ENCODE measurements around the gene SLC22A8.
"Not testable (repeated sequence)": the region's sequence is repeated elsewhere in the genome, so short reads cannot be mapped to it uniquely, and the experiment has no call there.

SLC22A8 gene, protein sequence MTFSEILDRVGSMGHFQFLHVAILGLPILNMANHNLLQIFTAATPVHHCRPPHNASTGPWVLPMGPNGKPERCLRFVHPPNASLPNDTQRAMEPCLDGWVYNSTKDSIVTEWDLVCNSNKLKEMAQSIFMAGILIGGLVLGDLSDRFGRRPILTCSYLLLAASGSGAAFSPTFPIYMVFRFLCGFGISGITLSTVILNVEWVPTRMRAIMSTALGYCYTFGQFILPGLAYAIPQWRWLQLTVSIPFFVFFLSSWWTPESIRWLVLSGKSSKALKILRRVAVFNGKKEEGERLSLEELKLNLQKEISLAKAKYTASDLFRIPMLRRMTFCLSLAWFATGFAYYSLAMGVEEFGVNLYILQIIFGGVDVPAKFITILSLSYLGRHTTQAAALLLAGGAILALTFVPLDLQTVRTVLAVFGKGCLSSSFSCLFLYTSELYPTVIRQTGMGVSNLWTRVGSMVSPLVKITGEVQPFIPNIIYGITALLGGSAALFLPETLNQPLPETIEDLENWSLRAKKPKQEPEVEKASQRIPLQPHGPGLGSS

DNA sequence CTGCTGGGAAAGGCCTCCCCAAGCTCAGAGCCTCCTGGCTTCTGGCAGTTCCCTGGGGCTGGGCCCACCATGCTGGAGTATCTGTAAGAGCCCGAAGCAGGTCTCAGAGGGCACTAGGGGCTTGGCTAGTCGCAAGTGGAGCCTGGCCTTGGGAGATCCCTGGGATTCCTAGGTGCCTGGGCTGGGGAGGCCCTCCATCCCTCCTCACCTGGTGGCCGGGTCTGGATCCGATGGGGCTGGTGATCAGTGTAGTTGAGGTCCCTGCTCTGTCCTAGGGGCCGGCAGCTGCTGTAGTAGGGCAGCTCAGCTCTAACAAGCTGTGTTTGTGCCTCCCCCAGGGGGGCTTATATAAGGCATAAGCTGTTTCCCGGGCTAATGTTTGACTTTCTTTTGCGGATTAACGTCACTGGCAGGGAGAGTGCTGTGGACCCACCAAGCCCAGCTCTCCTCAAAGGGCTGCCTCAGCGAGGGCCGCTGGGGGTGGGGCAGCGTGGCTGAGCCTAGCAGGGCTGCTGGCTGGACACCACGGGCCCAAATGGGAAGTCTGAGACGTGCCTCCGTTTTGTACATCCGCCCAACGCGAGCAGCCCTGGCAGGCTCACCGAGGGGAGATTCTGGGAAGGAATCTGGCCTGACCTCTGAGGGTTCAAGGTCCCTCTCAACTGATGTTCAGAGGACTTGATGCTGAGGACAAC, at the start of gene SLC22A8:
SLC22A8 (minus strand) TSS at position 321 of the 695 bp plus-strand sequence. CDS start 883 bp downstream, outside the sequence.
- DNase-seq (ENCODE audit: low read depth, low spot score): no peak

DNA sequence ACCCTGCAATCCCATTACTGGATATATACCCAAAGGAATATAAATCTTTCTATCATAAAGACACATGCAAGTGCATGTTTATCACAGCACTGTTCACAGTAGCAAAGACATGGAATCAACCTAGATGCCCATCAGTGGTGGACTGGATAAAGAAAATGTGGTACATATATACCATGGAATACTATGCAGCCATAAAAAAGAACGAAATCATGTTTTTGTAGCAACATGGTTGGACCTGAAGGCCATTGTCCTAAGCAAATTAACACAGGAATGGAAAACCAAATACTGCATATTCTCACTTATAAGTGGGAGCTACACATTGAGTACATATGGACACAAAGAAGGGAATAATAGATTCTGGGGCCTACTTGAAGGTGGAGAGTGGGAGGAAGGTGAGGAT, 30.6 kb upstream of the SLC22A8 start:
- not testable (repeated sequence) for DNase-seq (ENCODE audit: low read depth, low spot score)

DNA sequence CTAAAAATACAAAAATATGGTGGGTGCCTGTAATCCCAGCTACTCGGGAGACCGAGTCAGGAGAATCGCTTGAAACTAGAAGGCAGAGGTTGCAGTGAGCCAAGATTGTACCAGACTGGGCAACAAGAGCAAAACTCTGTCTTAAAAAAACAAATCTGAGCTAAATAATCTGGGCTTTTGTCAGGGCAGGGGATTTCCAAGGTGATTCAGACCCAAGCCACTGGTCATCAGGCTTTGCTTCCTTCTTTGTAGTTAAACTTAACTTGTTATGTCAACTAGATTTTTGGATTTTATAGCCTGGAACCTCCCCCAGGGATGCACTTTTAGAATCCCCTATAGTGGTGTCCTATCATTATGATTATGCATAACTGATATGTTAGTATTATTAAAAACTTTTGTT, 27.0 kb upstream of the SLC22A8 start:
- DNase-seq (ENCODE audit: low read depth, low spot score): no peak

DNA sequence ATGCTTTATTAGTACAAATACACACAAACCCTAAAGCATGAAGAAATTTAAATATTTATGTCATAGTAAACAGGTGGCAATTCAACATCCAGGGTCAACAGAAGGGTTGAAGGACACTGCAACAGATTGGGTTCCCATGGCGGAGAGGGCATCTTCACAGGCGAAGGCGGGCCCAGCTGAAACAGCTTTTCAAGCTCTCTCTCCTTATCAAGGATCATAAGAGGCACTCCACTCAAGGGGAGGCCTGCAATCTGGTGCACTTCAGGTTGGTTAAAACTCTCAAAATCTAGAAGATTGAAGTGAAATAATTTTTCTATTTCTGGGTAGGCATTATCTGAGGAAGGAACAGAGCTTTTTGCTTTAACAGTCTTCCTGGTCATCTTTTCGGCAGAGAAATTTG, 16.8 kb upstream of the SLC22A8 start:
- DNase-seq (ENCODE audit: low read depth, low spot score): no peak

DNA sequence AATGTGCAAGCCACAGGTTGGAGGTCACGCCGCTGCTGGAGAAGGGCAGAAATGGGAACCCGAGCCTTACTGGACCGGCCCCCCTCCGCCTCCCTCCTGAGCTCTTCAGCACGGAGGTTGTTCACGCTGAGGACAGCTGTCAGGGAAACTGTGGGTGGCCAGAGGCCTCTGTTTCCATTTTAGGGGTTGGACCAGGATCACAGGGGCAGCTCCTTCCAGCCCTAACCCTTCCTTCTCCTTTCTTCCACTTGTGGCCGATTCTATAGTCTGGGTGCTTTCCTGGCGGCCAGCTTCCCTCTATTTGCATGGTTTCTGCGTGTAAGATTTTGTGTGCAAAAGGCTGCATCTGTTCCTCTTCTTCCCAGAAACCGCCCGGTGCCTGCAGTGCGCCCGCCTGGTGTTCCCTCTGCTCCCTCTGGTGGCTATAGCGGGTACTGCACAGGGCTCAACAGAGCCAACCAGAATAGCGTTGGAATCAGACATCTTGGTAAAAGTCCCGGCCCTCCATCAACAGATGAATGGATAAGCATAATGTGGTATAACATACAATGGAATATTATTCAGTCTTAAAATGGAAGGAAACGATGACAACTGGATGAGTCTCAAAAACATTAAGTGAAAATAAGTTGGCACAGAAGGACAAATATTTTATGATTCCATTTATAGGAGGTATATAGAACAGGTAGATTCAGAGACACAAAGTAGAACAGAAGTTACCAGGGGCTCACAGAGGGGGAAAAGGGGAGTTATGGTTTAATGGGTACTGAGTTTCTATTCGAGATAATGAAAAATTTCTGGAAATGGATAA, 8.4 kb upstream of the SLC22A8 start:
- peak; percentile 47 for DNase-seq (ENCODE audit: low read depth, low spot score)

DNA sequence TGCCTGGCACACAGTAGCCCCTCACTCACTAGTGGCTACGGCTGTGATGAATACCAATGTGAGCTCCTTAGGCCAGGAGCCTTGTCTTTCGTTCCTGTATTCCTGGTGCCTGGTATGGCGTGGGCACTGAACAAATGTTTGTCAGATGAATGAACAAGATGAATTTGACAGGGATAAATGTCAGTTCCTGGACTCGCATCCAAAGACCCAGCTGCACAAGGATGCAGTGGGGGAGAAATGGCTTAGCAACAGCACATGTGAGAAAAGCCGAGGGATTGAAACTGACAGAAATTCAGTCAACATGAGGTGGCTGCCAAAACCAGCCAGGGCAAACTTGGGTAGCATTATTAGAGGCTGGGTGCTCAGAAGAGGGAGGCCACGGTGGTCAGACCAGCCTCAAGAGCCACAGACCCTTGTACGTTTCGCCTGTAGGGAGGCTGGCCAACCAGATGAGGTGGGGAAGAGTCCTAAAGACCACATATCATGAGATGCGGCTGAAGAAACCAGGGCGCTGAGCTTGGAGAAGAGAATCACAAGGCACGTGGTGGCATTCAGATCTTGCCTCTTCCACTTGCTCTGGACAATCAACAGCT, 7.7 kb upstream of the SLC22A8 start:
- no peak for DNase-seq (ENCODE audit: low read depth, low spot score)

DNA sequence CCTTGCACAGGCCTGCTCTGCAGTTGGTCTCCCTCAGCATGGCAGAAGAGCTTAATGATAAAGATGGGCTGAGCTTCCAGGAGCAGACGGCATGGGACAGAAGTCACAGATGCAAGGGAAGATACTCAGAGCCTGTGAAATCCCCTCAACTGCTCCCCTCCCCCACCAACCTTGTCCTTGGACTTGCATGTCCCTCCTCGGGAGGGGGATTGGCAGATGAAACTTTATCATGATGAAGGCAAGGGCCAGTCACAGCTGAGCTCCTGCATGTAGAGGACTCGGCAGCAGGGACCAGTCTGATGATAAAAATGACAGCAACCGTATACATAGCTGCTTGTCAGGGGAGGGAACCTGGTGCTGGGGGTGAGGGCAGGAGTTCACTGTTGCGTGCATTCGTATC, 6.8 kb upstream of the SLC22A8 start:
- no peak for DNase-seq (ENCODE audit: low read depth, low spot score)

DNA sequence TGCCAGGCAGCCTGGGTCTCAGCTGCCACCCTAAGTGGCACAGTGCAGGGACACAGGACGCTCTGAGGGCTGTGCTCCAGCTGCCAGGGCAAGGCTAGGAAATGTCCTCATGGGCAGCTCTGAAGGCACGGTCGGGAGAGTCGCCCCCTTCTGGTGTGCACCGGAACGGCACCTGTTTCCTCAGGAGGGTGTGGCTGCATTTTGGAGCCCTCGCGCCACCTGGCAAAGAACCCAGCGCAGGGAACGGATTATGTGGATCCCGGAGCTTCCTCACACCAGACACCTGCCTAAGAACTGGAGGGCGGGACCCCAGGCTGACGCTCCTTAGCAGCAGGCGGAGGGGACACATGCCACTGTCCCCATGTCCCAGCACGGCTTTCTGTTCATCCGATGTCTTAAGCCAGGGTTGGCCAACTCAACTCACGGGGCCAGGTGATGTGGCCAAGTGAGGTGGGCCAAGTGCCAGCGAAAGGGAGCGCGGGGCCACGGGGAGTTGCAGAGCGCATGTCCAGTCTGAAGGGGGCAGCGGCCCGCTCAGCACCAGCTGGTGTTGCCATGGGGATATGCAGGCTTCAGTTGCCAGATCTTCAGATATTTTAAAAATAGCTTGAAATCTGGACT, 5.1 kb upstream of the SLC22A8 start:
- DNase-seq (ENCODE audit: low read depth, low spot score): no peak

DNA sequence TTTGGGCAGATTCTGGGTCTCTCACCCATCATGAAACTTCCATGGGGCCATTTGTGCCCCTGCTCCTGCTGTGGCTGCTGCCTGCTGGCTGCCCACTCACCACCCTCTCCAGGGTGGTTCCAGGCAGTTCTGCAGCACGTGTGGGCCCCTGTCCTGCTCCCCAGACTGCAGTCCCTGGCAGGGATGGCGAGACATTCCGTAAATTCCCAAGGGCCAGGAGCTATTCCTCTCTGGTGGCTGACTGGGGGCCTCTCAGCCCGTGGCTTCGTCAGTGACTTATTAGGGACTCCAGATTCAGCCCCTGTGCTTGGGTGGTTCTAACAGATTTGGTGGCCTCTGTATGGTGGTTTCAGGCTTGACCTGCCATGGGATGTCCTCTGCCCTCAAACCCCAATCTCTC, 3.9 kb upstream of the SLC22A8 start:
- no peak for DNase-seq (ENCODE audit: low read depth, low spot score)

DNA sequence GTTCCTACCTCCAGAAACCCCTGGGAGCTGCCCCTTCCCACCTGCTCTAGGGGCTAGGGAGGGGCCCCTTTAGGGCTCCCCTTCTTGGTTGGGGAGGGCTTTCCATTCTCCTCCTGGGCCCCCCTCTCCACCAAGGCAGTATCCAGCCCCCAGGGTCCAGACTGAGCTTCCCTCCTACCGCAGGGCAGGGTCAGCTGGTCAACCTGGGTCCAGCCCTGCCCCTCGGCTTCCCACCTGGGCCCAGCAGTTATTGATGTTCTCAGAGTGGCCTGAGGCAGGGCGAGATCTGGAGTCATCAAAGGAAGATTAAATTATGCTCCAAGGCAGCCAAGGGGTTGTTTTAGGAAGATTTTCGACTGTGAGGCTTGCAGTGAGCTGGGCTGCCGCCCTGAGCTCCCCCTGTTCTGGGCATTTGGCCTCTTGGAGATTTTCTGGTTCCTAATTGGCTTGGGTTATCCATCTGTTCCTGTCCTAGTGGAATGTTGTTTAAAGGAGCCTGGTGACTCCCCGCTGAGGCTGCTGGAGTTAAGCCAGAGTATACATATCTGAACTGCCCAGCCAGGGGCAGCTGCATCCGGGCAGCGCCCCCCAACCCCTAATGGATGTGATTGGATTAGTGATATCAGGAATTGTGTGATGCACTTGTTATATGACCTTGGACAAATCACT, 1.8 kb upstream of the SLC22A8 start:
- no peak for DNase-seq (ENCODE audit: low read depth, low spot score)

DNA sequence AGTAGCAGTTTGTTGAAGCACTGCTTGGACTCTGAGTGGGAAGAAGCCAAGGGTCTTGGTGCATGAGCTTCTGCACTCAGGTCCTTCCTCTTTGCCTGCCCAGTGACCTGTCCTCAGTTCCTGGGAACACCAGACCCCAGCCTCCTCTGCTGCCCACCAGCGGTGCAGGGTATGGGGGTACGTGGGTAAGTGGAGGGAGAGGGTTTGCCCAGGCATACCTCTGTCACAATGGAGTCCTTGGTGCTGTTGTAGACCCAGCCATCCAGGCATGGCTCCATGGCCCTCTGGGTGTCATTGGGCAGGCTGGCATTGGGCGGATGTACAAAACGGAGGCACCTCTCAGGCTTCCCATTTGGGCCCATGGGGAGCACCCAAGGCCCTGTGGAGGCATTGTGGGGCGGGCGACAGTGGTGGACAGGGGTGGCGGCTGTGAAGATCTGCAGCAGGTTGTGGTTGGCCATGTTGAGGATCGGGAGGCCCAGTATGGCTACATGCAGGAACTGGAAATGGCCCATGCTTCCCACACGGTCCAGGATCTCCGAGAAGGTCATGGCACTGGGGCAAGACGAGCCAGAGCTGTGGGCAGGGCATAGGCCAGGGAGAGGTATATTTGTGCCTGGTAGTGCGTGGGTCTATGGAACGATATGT, 1.1 kb downstream of the SLC22A8 start:
- DNase-seq (ENCODE audit: low read depth, low spot score): no peak

DNA sequence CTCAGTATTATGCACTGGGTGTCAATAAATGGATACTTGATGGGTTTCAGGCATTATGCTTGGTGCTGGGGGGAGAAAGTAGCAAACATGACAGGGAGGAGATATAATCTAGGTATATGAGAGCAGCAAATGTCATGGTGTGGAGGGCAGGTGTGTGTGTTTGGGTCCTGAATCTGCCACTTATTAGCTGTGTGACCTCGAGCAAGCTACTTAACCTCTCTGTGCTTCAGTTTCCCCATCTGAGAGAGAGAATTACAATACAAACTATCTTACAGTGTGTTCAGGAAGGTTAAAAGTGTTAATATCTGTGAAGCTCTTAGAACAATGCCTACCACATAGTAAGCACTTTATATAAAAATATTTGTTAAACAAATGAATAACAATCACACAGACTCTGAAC, 2.8 kb downstream of the SLC22A8 start:
- DNase-seq (ENCODE audit: low read depth, low spot score): no peak

DNA sequence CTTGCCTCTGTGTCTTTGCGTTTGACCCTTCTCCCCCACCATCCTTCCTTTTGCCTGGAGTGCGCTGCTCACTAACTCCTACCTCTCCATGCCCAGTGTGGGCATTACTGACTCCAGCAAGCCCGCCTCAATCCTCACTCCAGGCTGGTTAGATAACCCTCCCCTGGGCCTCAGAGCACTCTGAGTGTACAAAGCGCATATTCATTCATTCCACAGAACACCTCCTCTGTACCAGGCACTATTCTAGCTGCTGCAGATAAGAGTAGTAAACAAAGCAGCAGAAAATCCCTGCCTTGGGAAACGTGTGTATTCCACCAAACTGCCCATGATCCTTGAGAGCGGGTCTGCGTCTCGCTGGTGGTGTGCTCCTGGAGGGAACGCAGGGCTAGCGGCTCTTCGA, 3.2 kb downstream of the SLC22A8 start:
- no peak for DNase-seq (ENCODE audit: low read depth, low spot score)

DNA sequence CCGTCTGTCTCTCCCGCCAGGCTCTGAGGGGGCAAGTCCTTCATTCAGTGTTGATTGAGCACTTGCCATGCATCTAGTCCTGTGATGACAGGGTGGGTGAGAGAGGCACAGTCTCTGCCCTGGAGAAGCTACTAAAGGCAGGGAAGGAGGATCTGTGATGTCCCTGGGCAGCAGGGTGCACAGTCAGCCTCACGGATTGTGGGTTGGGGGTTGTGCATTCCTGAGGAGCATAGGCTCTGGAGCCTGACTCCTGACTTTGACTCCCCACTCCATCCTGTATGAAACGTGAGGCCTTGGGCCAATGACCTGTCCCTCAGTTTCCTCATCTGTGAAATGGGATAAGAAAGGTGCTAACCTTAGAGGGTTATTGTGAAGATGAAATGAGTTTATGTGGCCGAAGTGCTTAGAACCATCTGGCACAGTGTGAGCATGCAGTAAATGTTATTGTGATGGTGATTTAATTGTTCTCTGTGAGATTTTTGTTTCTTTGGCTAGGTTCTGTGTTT, 4.7 kb downstream of the SLC22A8 start:
- no peak for DNase-seq (ENCODE audit: low read depth, low spot score)

DNA sequence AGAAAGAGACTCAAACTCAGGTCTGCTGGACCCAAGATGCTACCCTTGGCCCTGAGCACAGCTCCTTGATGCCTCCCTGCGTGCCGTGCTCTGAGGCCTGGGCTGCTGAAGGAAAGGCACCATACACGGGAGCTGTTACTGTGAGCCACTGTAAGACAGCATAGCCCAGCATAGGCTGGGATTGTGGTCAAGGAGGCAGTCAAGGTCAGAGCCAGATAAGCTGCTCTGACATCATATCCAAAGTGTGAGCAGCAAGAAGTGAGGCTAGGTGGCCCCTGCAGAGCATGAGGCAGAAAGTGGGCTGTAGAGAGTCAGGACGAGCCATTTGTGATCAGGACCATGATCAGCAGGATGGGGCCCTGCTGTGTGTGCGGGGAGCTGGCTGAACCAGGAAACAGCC, 7.7 kb downstream of the SLC22A8 start:
- no peak for DNase-seq (ENCODE audit: low read depth, low spot score)

DNA sequence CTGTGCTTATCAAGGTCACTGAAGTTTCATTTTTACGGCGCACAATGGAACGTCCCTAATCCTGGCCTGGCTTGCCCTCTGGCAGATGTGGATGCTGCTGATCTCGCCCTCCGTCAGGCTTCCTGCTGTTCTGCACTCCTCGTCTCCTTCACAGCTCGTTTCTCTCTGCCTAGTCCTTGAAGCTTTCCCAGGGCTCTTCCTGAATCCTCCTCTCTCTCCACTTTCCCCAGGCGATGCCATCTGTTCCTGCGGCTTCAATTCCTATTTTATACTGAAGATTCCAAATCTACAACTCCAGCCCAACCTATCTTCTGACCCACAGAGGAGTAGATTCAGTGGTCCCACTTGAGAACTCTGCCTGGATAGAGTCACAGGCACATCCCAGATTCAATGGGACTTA, 14.2 kb downstream of the SLC22A8 start:
- no peak for DNase-seq (ENCODE audit: low read depth, low spot score)

DNA sequence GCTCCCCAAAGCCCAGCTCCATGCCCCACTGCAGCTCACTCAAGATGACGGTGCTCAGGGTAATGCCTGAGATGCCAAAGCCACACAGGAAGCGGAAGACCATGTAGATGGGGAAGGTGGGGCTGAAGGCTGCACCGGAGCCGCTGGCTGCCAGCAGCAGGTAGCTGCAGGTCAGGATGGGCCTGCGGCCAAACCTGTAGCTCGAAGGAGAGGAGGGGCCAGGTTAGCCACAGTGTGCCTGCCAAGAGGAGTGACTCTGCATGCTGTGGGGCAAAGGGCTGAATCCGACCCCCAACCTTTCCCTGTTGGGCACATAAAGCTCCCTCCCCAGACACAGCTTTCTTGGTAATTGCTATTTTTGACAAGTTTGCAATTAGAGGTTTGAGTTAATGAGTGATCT, 16.0 kb downstream of the SLC22A8 start:
- DNase-seq (ENCODE audit: low read depth, low spot score): no peak

DNA sequence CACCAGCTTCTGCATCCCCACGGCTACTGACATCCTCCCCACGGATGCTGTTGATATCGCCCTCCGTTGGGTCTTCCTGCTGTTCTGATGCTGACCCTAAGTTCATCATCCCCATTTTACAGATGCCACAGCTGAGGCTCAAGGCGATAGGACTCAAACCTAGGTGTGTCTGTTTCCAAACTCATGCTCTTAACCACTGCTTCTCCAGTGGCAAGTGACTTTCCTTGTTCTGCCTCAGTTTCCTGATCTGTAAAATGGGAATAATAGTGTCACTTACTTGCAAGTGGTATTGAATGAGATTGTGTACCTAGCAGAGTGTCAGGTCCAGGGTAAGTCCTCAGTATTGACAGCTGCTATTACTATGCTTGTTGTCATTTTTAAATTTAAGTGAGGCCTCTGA, 16.5 kb downstream of the SLC22A8 start:
- DNase-seq (ENCODE audit: low read depth, low spot score): no peak

DNA sequence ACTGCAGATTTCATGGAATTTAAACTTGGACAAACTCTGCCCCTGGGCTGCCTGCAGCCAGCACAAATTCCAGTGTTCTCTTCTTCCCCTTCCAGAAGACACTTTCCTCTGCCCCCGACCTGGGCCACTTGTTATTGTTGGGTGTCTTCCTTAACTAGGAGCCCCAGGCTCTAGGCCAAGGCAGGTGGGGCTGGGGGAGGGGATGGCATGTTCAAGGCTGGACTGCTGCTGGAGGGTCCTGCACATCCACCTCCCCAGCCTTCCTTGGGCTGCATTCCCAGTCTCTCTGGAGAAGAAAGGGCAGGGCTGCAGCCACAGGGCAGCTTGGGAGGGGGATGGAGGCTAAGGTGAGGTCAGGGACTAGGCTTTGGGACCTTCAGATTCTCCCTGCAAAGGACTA, 19.4 kb downstream of the SLC22A8 start:
- no peak for DNase-seq (ENCODE audit: low read depth, low spot score)

DNA sequence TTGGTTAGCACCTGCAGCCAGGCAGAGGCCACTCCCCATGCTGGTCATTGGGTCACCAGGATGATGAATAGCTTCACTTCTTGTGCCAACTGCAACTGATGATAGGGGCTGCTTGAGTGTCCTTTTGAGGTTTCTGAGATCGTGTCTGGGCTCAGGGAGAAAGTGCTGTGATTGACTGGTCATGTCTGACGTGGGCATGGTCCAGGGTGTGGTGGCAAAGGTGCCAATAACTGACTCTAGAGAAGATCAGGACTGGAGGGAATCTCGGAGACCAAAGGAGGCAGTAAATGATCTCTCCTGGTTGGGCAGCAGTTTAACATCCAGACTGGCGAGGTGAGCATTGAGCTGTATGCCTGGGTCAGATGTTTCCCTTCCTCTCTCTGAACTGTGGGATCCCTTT, 20.9 kb downstream of the SLC22A8 start:
- DNase-seq (ENCODE audit: low read depth, low spot score): no peak
